HEK293 (cell line): ENCODE measurements around the gene DLG2.

Experiments
- ZNF23 ChIP-seq: fragments of 450-650 bp; formaldehyde crosslinking; IDR thresholded peaks from 2 replicates; pipeline ENCODE4 v1.5.1; 2016; ENCODE audit warnings: missing biosample characterization, missing genetic modification characterization, borderline replicate concordance
- TF ChIP-seq, protein P1 (sequence below): fragments of 450-650 bp; formaldehyde crosslinking; IDR thresholded peaks from 2 replicates; pipeline ENCODE4 v1.5.1; 2016; ENCODE audit warnings: missing biosample characterization, missing genetic modification characterization

- TF ChIP-seq, protein P1, sequence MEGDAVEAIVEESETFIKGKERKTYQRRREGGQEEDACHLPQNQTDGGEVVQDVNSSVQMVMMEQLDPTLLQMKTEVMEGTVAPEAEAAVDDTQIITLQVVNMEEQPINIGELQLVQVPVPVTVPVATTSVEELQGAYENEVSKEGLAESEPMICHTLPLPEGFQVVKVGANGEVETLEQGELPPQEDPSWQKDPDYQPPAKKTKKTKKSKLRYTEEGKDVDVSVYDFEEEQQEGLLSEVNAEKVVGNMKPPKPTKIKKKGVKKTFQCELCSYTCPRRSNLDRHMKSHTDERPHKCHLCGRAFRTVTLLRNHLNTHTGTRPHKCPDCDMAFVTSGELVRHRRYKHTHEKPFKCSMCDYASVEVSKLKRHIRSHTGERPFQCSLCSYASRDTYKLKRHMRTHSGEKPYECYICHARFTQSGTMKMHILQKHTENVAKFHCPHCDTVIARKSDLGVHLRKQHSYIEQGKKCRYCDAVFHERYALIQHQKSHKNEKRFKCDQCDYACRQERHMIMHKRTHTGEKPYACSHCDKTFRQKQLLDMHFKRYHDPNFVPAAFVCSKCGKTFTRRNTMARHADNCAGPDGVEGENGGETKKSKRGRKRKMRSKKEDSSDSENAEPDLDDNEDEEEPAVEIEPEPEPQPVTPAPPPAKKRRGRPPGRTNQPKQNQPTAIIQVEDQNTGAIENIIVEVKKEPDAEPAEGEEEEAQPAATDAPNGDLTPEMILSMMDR = no peak
- no peak for TF ChIP-seq ZNF23
Measured at GRCh38 chr11:85316967-85317366, 310.2 kb downstream of the DLG2 start.
